SU-DHL-6 (cell line): ENCODE data around the gene GNB5.
A peak's percentile ranks its signal among the peaks of the same experiment; 100 is the strongest.

Experiments used
- H2AFZ ChIP-seq: fragments of 200-600 bp; sonication (generic); 2 replicates; pipeline ENCODE4 v1.6.1; 2014; ENCODE audit warnings: low read depth, mild to moderate bottlenecking, moderate library complexity, mixed read lengths, antibody characterized with exemption, low read length; ENCODE audit not compliant: severe bottlenecking
- H3F3A ChIP-seq: fragments of 200-600 bp; shearing (Covaris generic); 2 replicates; pipeline ENCODE4 v1.6.0; 2016; ENCODE audit warnings: antibody characterized with exemption, mild to moderate bottlenecking; ENCODE audit not compliant: insufficient read depth
- H3K27ac ChIP-seq: fragments of 200-600 bp; sonication (generic); 2 replicates; pipeline ENCODE4 v1.5.1; 2016; ENCODE audit warnings: low read depth, mild to moderate bottlenecking, low read length, moderate library complexity, mixed read lengths
- H3K27me3 ChIP-seq: fragments of 200-600 bp; sonication (generic), shearing (Covaris generic); 2 replicates; pipeline ENCODE4 v1.6.0; 2014; ENCODE audit warnings: mild to moderate bottlenecking, low read length
- H3K36me3 ChIP-seq: fragments of 200-600 bp; sonication (generic); 2 replicates; pipeline ENCODE4 v1.6.1; 2014; ENCODE audit warnings: mild to moderate bottlenecking, low read length, mixed read lengths
- H3K4me2 ChIP-seq: fragments of 300-600, 200-600 bp; shearing (Covaris generic), sonication (generic); 2 replicates; pipeline ENCODE4 v1.6.0; 2014; ENCODE audit warnings: low read length, low read depth, mild to moderate bottlenecking; ENCODE audit not compliant: poor library complexity, severe bottlenecking
- H3K4me3 ChIP-seq: fragments of 200-600 bp; sonication (generic); 2 replicates; pipeline ENCODE4 v1.5.1; 2014; ENCODE audit warnings: antibody characterized with exemption, low read length, mild to moderate bottlenecking, mixed read lengths; ENCODE audit not compliant: insufficient read depth, poor library complexity, severe bottlenecking
- H3K79me2 ChIP-seq: fragments of 200-600 bp; sonication (generic); 2 replicates; pipeline ENCODE4 v1.6.1; 2014; ENCODE audit warnings: mild to moderate bottlenecking, low read length, moderate library complexity; ENCODE audit not compliant: insufficient read depth
- H3K9ac ChIP-seq: fragments of 200-600 bp; sonication (generic); 2 replicates; pipeline ENCODE4 v1.7.0; 2014; ENCODE audit warnings: mild to moderate bottlenecking, low read length
- H3K9me2 ChIP-seq: fragments of 200-600 bp; sonication (generic); replicated peaks from 2 replicates; pipeline ENCODE4 v1.6.1; 2014; ENCODE audit warnings: low read length; ENCODE audit not compliant: insufficient read depth
- H3K9me3 ChIP-seq: fragments of 200-600 bp; sonication (generic); 2 replicates; pipeline ENCODE4 v1.6.1; 2014; ENCODE audit warnings: low read length, mixed read lengths; ENCODE audit not compliant: insufficient read depth
- H4K20me1 ChIP-seq: fragments of 200-600 bp; sonication (generic); 2 replicates; pipeline ENCODE4 v1.6.1; 2014; ENCODE audit warnings: low read depth, mild to moderate bottlenecking, antibody characterized with exemption, low read length, moderate library complexity, mixed read lengths
- EZH2phosphoT487 ChIP-seq: fragments of 200-600 bp; sonication (generic), shearing (Covaris generic); conservative IDR thresholded peaks from 2 replicates; pipeline ENCODE4 v1.6.1; 2018; ENCODE audit warnings: mild to moderate bottlenecking, antibody characterized with exemption, low read length, moderate library complexity, mixed read lengths
- TF ChIP-seq, protein P1 (sequence below): fragments of 200-600 bp; sonication (generic); IDR thresholded peaks from one replicate; pipeline ENCODE4 v1.5.1; 2017; ENCODE audit warnings: antibody characterized with exemption, mild to moderate bottlenecking, low read length, moderate library complexity; ENCODE audit not compliant: insufficient read depth, poor library complexity, severe bottlenecking

Gene GNB5

DNA sequence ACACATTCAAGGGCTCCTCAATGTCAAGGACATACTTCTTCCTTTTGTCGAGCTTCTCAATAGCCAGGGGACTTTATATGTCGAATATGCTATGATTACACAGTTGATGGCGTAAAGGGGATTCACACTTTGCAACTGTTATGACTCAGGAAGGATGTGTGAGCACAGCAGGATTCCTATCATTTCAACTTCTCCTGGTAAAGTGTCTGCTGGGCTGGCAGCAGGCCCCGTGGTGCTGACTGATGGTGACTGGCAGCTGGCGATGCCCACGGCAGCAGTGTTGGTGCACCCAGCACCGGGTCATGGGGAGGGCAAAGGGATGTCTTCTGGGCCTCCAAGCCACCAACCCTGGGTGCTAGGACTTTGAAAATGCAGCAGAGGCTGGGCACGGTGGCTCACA, 44.8 kb upstream of the GNB5 start:
- Histone ChIP-seq H3K4me2 (peak overlapping the region; percentile 81), H3K27me3 (no peaks in the 10 kb centered on the region), H3K4me3 (no peak overlapping the region), H3K36me3 (no peaks in the 10 kb centered on the region), H2AFZ (peak overlapping the region; percentile 47), H4K20me1 (no peaks in the 10 kb centered on the region), H3K9me3 (no peaks in the 10 kb centered on the region), H3K9me2 (no peaks in the 10 kb centered on the region), H3F3A (peaks cover 44% of the 10 kb centered on the region), H3K9ac (peak overlapping the region; percentile 53), H3K79me2 (no peaks in the 10 kb centered on the region), H3K27ac (peak overlapping the region; percentile 96)
- TF ChIP-seq, protein P1, sequence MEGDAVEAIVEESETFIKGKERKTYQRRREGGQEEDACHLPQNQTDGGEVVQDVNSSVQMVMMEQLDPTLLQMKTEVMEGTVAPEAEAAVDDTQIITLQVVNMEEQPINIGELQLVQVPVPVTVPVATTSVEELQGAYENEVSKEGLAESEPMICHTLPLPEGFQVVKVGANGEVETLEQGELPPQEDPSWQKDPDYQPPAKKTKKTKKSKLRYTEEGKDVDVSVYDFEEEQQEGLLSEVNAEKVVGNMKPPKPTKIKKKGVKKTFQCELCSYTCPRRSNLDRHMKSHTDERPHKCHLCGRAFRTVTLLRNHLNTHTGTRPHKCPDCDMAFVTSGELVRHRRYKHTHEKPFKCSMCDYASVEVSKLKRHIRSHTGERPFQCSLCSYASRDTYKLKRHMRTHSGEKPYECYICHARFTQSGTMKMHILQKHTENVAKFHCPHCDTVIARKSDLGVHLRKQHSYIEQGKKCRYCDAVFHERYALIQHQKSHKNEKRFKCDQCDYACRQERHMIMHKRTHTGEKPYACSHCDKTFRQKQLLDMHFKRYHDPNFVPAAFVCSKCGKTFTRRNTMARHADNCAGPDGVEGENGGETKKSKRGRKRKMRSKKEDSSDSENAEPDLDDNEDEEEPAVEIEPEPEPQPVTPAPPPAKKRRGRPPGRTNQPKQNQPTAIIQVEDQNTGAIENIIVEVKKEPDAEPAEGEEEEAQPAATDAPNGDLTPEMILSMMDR: no peak
- no peak for TF ChIP-seq EZH2phosphoT487

DNA sequence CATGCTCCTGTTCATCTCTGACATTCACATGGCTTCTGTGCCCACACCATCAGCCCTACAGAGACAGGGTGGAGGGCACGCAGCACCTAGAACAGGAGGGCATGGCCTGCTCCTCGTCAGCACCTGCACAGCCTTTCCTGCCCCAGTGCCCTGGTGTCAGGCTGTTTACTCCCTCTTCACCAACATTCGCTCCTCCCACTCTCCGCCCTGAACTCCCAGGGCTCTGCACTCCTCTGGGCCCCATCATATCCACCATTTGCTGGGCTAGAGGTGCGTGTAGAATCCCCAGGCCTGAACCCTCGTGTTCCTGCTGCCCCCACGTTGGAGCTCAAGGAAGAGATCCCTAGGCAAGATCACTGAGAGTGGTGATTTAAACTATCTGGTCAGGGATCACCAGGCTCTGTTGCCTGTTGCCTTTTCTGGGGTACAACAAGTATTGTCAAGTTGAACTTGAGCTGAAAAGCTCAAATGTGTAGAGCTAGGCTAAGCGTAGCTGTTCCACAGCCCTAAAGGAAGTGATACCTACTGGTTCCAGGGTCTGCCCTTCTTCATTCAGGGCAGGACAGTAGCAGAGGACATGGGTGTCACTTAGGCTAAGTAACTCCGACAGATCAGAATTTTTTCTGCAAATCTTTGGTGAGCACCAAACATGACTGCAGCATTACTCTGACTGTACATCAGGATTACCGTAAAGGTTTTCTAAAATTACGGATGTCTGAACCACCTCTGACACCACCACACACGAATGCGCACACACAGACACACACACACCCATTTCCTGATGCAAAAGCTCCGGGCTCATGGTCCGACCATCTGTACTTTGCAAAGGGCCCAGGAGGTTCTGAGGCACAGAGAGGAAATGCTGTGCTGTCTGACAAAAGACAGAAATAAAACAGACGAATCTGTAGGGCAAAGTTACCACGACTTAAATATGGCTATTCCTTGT, 43.7 kb upstream of the GNB5 start:
- Histone ChIP-seq H3K27me3 (no peaks in the 10 kb centered on the region), H3K4me3 (peak overlapping the region; percentile 32), H3F3A (peaks cover 44% of the 10 kb centered on the region), H3K36me3 (no peaks in the 10 kb centered on the region), H4K20me1 (no peaks in the 10 kb centered on the region), H3K79me2 (no peaks in the 10 kb centered on the region), H3K4me2 (peak overlapping the region; percentile 81), H3K9ac (peak overlapping the region; percentile 53), H3K9me2 (no peaks in the 10 kb centered on the region), H2AFZ (peak overlapping the region; percentile 47), H3K9me3 (no peaks in the 10 kb centered on the region), H3K27ac (peak overlapping the region; percentile 96)
- TF ChIP-seq EZH2phosphoT487: no peak
- TF ChIP-seq, protein P1: no peak

DNA sequence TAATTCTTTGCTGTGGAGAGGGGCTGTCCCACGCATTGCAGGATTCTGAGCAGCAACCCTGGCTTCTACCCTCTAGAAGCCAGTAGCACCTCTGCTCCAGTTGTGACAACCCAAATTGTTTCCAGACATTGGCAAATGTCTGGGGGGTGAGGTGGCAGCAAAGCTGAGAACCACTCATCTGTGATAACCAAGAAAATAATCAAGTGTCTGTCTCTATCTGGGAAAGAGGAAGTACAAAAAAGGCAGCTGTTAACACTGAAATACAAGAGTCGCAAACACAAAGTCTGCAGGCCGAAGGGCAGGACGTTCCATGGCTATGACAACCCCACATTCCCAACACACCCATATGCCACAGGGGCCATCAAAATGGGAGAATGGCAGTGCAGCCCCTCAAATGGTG, 42.2 kb upstream of the GNB5 start:
- no peaks in the 10 kb centered on the region for H3K9me2 ChIP-seq
- TF ChIP-seq, protein P1: no peak
- no peak for TF ChIP-seq EZH2phosphoT487
- no peak overlapping the region for H2AFZ ChIP-seq
- H3K4me3 ChIP-seq: peak overlapping the region; percentile 32
- no peaks in the 10 kb centered on the region for H3K9me3 ChIP-seq
- H3K27ac ChIP-seq: peak overlapping the region; percentile 96
- no peaks in the 10 kb centered on the region for H3K79me2 ChIP-seq
- no peaks in the 10 kb centered on the region for H3K36me3 ChIP-seq
- H3K4me2 ChIP-seq: peak overlapping the region; percentile 81
- H3F3A ChIP-seq: peaks cover 52% of the 10 kb centered on the region
- no peaks in the 10 kb centered on the region for H3K27me3 ChIP-seq
- no peaks in the 10 kb centered on the region for H4K20me1 ChIP-seq
- peak overlapping the region; percentile 53 for H3K9ac ChIP-seq
